ENCODE measurements around the gene CORO2B.

- TF ChIP-seq POLR2AphosphoS5 (IDR thresholded peaks at IDR 0.05; ENCODE audit: borderline replicate concordance, low read depth, low read length), result no peak
- no peak for TF ChIP-seq EZH2 (IDR thresholded peaks at IDR 0.05)
- TF ChIP-seq FOXP2 (optimal IDR thresholded peaks at IDR 0.05; ENCODE audit: control extremely low read depth, extremely low read length, insufficient read depth), result no peak
Measured at GRCh38 chr15:68587769-68588385, 9.1 kb downstream of the CORO2B start.

All from SK-N-MC (cell line).